NB4 (cell line): ENCODE results near the gene LGI4.

Experiments
- TF ChIP-seq, protein P1 (sequence below): IDR thresholded peaks from one replicate; pipeline ENCODE4 v1.5.1; 2012; ENCODE audit warnings: low read depth, low read length
- TF ChIP-seq, protein P2 (sequence below): IDR thresholded peaks from 2 replicates; pipeline ENCODE4 v1.6.1; 2011; ENCODE audit warnings: low read depth, low read length

DNA sequence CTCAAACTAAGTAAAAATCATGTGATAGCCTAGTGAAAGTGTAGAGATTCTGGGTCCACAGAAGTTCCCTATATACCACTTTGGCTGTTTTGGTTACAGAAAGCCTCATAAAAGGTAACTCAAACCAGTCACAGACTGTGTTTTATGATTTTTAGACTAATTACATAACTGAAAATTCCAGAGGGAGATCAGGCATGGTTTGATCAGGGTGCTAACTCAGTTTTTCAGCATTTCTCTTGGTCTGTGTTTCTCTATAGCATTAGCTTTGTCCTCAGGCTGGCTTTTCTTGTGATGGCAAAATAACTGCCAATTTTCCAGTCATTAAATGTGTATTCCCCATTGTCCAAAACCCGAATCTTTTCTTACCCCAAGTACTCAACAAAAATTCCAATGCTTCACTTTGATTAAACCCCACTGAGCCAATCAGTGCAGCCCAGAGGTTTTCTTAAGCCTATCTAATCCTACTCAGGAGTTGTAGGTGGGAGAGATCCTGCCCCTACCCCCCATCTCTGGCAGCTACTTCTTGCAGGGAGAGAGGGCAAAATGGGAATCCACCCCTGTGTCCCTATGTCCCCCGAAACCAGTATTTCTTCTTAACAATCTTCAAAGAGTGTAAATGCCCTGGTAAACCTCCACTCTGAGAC lies 27.8 kb downstream of the LGI4 start:
- TF ChIP-seq, protein P1, sequence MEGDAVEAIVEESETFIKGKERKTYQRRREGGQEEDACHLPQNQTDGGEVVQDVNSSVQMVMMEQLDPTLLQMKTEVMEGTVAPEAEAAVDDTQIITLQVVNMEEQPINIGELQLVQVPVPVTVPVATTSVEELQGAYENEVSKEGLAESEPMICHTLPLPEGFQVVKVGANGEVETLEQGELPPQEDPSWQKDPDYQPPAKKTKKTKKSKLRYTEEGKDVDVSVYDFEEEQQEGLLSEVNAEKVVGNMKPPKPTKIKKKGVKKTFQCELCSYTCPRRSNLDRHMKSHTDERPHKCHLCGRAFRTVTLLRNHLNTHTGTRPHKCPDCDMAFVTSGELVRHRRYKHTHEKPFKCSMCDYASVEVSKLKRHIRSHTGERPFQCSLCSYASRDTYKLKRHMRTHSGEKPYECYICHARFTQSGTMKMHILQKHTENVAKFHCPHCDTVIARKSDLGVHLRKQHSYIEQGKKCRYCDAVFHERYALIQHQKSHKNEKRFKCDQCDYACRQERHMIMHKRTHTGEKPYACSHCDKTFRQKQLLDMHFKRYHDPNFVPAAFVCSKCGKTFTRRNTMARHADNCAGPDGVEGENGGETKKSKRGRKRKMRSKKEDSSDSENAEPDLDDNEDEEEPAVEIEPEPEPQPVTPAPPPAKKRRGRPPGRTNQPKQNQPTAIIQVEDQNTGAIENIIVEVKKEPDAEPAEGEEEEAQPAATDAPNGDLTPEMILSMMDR, result no peak
- TF ChIP-seq, protein P2, sequence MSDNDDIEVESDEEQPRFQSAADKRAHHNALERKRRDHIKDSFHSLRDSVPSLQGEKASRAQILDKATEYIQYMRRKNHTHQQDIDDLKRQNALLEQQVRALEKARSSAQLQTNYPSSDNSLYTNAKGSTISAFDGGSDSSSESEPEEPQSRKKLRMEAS, result no peak
